HG03095 (cell line): ENCODE measurements around the gene RFC1.
"Not testable (repeated sequence)": the region's sequence is repeated elsewhere in the genome, so short reads cannot be mapped to it uniquely, and the experiment has no call there.

Source experiments
- ATAC-seq: cut with Tn5 transposase; IDR thresholded peaks from one replicate; pipeline ENCODE4 v1.9.1; 2021; ENCODE audit warnings: moderate library complexity; ENCODE audit not compliant: unreplicated experiment

The RFC1 gene, protein sequence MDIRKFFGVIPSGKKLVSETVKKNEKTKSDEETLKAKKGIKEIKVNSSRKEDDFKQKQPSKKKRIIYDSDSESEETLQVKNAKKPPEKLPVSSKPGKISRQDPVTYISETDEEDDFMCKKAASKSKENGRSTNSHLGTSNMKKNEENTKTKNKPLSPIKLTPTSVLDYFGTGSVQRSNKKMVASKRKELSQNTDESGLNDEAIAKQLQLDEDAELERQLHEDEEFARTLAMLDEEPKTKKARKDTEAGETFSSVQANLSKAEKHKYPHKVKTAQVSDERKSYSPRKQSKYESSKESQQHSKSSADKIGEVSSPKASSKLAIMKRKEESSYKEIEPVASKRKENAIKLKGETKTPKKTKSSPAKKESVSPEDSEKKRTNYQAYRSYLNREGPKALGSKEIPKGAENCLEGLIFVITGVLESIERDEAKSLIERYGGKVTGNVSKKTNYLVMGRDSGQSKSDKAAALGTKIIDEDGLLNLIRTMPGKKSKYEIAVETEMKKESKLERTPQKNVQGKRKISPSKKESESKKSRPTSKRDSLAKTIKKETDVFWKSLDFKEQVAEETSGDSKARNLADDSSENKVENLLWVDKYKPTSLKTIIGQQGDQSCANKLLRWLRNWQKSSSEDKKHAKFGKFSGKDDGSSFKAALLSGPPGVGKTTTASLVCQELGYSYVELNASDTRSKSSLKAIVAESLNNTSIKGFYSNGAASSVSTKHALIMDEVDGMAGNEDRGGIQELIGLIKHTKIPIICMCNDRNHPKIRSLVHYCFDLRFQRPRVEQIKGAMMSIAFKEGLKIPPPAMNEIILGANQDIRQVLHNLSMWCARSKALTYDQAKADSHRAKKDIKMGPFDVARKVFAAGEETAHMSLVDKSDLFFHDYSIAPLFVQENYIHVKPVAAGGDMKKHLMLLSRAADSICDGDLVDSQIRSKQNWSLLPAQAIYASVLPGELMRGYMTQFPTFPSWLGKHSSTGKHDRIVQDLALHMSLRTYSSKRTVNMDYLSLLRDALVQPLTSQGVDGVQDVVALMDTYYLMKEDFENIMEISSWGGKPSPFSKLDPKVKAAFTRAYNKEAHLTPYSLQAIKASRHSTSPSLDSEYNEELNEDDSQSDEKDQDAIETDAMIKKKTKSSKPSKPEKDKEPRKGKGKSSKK

DNA sequence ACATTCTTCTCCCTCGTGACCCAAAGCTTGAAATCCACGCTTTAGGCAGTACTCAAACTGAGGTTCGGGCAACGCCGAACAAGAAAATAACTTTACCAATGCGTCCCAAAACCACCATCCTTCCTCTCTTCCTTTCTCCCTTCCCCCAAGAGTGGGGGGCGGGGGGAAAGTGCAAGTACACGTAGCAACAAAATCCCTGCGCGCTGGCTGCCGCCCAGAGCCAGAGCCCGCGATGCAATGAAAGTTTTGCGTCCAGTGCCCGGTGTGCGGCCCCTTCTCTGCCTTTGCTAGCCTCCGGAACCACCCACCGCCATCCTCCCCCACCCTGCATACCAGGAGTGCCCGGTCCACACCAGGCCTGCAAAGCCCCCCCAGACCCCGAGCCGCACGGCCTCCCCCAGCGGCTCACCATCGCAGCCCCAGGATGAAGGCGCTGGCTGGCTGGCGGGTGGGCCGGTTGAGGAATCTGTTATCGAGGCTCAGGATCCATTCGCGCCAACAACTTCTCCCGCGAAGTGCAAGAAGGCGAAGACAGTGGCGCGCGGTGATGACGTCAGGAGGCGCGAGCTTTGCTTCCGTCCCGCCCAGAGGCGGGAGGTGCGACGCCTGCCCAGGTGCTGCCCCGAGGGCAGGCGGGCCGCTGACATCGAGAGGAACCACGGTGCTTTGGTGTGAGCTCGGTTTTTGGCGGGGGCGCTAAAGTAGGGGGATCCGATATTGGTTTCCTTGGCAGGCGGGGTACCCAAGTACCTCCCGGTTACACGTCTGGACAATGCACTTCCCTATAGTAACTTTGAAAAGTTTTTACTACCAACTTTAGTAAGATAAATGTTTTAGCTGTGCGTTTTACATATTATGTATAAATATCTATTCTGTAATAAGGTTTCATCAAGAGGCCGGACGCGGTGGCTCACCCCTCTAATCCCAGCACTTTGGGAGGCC, at the start of gene RFC1:
TSS of gene RFC1 (minus strand) at position 533 of the 942 bp plus-strand sequence. CDS start at position 412, 121 bp downstream.
- ATAC-seq = peak; percentile 59

DNA sequence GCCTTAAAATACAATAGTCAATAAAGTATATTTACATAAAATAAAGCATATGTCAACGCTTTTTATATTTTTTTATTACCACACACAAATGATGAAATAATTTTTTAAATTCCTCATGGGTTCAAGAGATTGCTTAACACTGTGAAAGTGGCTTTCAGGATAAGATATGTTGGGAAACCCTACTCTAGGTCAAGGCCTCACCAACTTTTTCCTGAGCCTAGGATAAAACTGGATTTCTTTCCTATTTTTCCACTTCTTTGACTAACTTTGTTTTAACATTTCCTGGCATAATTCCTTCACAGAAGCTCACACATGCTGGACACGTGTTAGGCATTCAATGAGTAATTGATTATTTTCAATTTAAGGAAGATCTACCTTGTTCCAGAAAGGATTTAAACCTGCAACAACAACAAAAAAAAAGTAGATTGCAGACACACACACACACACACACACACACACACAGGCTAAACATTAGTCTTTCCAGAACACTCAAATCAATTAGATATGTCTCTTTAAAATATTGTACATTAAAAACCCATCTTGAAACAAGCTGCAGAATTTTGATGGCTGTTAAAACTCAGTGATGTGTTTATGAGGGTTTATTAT, 49.6 kb upstream of the RFC1 start:
- no peak for ATAC-seq

DNA sequence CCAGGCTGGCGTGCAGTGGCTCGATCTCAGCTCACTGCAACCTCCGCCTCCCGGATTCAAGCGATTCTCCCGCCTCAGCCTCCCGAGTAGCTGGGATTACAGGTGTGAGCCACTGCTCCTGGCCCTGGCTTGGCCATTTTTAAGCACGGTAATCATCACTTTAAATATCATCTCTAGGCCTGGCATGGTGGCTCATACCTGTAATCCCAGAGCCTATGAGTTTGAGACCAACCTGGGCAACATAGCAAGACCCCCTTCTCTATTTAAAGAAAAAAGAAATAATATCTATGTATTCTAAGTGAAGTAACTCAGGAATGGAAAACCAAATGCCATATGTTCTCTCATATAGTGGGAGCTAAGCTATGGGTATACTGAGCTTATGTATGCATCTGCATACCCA, 45.4 kb upstream of the RFC1 start:
- not testable (repeated sequence) for ATAC-seq

DNA sequence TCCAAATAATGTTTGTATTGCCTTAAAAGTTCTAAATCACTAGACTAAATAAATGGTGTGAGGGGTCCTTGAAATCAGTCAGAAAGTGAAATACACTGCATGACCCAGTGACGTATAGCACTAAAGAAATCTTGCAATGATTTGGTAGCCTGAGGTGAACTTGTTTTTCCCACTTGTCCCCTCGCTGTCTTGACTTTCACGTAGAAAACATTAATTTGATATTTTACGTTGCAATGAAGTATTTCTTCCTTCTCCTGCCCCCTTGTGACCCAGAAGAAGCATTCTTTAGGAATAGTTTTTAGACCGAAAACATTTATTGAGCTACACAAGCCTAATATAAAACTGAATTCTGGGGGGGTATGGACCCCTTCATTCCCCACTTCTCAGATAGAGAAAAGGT, 44.3 kb upstream of the RFC1 start:
- no peak for ATAC-seq

DNA sequence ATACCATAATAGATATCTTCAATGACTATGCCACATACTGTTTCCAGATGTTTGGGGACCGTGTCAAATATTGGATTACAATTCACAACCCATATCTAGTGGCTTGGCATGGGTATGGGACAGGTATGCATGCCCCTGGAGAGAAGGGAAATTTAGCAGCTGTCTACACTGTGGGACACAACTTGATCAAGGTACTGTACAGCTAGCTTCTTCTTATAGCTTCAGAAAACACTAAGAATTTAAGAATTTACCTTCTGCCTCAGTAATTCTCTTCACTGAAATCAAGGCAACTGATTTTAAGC, 41.4 kb upstream of the RFC1 start:
- ATAC-seq = no peak

DNA sequence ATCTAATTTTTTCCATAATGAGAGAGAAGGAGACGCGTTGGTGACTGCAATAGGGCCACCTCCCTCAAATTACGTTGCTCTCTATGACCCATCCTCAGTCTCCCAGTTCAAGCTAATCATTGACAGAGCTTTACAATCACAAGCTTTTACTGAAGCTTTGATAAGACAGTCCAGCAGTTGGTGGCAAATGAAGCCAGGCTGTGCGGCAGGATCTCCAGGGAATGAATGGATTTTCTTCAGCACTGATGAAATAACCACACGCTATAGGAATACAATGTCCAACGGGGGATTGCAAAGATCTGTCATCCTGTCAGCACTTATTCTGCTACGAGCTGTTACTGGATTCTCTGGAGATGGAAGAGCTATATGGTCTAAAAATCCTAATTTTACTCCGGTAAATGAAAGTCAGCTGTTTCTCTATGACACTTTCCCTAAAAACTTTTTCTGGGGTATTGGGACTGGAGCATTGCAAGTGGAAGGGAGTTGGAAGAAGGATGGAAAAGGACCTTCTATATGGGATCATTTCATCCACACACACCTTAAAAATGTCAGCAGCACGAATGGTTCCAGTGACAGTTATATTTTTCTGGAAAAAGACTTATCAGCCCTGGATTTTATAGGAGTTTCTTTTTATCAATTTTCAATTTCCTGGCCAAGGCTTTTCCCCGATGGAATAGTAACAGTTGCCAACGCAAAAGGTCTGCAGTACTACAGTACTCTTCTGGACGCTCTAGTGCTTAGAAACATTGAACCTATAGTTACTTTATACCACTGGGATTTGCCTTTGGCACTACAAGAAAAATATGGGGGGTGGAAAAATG, 40.8 kb upstream of the RFC1 start, which contains the start of gene KLB:
TSS of gene KLB (plus strand) at position 168 of the 821 bp plus-strand sequence. CDS start at position 188, 20 bp downstream.
- ATAC-seq = no peak

DNA sequence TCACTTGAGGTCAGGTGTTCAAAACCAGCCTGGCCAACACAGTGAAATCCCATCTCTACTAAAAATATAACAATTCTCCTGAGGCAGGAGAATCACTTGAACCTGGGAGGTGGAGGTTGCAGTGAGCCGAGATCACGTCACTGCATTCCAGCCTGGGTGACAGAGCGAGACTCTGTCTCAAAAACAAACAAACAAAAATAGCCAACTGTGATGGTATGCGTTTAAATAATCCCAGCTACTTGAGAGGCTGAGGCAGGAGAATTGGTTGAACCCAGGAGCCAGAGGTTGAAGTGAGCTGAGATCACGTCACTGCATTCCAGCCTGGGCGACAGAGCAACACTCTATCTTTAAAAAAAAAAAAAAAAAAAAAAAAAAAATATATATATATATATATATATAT, 35.5 kb upstream of the RFC1 start:
- not testable (repeated sequence) for ATAC-seq

DNA sequence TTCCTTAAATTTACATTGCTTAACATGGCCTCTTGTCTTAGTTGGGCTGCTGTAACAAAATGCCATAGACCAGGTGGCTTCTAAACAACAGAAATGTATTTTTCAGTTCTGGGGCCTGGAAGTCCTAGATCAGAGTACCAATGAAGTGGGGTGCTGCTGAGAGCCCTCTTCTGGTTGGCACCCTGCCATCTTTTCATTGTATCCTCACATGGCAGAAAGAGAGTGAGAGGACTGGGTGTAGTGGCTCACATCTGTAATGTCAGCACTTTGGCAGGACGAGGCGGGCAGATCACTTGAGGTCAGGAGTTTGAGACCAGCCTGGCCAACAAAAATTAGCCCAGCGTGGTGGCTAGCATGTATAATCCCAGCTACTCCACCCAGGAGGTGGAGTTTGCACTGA, 28.5 kb upstream of the RFC1 start:
- ATAC-seq = no peak

DNA sequence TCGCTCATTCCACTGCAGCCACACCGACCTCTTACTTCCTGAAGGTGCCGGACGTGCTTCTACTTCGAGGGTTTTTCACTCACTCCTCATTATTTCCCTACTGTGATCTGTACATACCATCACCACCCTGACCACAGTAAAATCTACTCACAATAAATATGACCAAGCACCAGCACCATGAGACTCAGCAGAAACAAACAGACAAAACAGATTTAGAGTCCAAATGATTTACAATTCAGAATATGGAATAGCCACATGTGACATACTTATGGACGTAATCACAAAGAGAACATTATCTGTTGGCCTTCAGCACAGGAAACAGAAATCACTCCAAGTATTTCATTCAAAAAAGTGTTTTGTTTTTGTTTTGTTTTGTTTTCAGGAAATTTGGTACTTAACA, 24.4 kb upstream of the RFC1 start:
- ATAC-seq = no peak

DNA sequence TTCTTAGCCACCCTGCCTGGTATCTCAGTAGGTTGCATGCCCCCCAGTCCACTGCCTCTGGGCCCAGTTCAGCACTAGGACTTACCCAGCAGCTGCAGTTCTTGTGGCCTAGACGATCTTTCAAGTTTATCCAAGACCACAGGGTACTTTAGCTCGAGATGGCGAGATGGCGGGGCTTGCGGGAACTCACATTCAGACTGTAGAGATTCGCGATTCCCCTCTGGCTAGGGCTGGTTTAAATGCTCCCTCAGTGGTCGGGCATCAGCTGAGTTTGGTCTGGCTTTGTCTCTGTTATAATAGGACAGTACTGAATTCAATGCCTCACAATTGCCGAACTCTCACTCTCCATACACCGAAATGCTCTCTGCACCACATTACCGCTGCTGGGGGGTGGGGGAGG, 18.4 kb upstream of the RFC1 start:
- no peak for ATAC-seq

DNA sequence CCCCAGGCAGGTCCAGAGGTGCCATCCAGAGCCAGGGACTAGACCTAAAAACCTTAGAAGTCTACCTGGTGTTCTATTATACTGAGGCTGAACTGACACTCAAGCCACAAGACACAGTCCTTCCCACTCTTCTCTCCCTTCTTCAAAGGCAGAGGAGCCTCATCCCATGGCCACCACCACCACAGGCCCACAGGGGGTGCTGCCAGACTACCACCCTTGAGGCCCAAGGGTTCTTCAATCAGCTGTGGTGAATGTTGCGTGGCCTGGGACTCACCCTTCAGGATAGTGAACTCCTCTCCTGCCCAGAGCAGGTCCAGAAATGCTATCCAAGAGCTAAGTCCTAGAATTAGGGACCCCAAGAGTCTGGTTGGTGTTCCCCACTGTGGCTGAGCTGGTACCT, 17.5 kb upstream of the RFC1 start:
- ATAC-seq = no peak

DNA sequence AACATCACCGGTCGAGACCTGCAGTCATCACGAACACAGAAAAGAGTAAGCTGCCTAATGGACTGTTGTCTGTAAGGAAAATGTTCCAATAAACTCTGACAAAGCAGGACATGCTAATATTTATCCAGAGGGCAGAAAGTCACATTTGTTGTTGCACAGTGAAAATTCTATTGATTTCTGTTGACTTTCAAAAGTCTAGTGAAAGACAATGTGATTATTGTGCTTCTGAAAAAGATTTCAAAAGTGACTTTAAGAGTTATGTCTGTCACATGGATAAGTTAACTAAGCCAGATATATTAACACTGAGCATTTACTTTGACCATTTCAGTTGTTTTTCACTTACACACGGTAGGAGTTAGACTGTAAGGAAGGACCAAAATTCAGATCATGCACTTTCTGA, 9.3 kb upstream of the RFC1 start:
- no peak for ATAC-seq

DNA sequence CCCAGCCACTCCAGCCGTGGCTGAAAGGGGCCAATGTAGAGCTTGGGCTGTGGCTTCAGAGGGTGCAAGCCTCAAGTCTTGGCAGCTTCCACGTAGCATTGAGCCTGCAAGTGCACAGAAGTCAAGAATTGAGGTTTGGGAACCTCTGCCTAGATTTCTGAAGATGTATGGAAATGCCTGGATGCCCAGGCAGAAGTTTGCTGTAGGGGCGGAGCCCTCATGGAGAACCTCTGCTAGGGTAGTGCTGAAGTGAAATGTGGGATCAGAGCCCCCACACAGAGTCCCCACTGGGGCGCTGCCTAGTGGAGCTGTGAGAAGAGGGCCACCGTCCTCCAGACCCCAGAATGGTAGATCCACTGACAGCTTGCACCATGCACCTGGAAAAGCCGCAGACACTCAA, 5.0 kb upstream of the RFC1 start:
- ATAC-seq = not testable (repeated sequence)

DNA sequence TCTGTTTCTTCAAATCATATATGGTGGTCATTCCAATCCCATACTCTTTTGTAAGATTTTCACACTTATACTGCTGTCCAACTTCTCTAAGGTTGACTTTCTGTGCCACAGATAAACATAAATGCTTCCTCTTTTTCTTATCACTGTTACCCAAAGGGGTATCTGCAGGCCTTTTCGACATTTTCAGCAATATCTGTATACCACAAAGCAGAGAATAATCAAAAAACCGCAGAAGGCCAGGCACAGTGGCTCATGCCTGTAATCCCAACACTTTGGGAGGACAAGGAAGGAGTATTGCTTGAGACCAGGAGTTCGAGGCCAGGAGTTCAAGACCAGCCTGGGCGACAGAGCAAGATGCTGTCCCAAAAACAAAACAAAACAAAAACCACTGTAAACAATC, 3.1 kb upstream of the RFC1 start:
- no peak for ATAC-seq

DNA sequence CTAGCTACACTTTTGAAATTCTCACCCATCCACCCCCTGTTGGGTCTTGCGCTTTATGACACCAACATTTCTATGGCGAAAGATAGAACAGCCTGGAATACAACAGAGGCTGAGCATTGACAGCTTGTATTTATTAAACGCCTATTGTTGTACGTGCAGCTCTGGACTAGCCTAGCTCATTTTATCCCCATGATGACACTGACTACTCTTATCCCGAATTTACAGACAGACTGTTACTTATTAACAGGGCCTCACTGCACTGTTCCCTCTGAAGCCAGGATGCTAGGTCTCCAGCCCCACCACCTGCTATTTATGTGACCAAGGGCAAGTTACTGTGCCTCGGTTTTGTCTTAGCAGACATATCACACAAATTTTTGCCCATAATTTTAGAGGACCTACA, 1.0 kb upstream of the RFC1 start:
- ATAC-seq = no peak

DNA sequence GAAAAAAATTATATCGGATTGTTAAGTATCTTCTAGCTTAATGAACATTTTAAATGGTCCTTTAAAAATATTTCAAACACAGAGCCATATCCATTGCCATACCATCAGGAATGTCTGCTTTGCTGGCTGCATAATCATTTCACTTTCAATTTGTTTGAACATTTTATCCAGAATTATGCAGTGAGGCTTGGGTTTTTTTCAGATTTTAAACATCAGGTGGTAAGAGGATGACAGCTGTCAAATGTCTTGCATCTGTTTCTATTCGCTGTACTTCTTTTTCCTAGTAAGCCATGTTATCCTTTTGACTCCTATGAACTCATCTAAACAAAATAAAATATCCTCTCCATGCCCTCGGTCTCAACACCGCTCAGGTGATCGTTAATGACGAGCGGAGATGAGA, 802 bp downstream of the RFC1 start:
- ATAC-seq = no peak

DNA sequence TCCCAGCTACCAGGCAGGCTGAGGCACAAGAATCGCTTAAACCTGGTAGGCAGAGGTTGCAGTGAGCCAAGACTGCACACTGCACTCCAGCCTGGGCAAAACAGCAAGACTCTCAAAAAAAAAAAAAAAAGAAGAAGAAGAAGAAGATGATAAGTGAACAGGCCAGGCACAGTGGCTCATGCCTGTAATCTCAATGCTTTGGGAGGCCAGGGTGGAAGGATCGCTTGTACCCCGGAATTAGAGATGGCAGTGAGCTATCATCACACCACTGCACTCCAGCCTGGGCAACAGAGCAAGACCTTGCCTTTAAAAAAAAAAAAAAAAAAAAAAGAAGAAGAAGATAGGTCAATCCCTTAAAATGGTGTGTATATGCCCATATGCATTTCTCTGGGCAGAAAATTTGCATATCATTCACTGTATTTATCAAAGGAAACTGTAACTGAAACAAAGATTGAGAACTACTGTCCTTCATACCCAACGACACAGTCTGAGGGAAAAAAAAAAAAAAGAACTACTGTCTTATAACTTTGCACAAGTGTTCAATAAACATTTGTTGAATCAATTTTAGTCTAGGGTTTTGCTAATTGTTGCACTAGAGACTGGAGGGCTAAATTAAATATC, 2.3 kb downstream of the RFC1 start:
- no peak for ATAC-seq

DNA sequence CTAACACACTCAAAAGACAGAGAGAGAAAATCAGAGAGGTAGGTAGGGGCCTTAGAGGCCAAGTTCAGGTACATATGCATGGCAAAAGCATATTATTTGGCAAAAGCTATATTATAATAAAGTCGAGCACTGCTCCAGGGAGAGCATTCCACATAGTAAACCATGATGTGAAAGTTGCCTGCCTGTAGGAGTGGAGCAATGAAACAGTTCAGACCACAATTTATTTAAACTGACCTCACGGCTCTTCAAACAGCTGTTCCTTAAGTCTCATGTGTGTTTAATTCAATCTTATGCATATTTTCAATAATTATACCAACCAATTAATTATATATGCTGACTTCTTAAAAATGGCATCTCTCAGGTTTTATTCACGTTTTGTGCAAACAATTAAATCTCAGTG, 3.3 kb downstream of the RFC1 start:
- no peak for ATAC-seq

DNA sequence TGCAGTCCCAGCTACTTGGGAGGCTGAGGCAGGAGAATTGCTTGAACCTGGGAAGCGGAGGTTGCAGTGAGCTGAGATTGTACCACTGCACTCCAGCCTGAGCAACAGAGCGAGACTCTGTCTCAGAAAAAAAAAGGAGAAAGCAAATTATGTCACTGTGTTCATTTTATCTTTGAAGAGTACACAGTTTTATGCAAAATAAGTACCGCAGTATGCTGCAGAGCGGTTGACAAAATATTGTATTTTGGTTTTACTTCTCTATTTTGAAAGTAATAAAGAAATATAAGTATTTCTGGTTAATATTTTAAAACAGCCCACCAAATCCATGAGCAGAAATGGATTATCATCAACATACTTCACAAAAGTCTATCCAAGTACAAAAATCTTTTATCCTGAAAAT, 5.6 kb downstream of the RFC1 start:
- ATAC-seq = not testable (repeated sequence)
